CD4-positive, alpha-beta T cell treated with Interleukin-15 for 4 hours (primary cell): Measurements from ENCODE around the gene LPP.

ENCODE experiments used
- DNase-seq: peaks from one replicate; pipeline ENCODE4 v3.0.0-alpha.2; 2020; ENCODE audit warnings: low spot score

The LPP gene

GRCh38 chr3:188248036-188248561 is 94.1 kb downstream of the LPP start:
- no peak for DNase-seq

DNA sequence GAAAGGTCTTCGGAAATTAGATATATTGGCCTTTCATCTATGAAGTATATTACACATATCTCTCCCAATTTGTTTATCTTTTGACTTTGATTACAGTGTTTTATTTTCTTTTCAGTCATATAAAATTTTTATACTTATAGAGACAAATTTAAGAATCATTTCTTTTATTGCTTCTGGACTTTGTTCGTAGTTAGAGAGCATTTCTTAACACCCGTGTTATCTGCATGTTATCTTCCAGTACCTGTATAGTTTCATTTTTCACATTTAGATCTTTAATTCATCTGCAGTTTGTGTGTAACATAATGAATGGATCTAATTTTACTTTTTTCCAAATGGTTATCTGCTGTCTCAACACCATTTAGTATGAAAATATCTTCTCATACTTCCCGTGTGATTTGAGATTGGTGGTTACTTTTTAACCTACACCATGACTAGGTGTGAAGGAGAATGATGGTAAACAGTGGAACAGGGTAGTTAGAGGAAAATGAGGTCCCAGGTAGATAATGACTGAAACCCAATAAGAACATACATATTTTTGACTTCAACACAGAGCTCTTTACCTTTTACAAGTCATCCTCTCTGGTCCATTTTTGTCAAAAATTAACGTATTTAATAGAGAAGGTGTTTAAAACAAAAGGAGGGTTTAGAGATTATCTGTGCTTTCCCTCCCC is 99.3 kb downstream of the LPP start:
- no peak for DNase-seq

GRCh38 chr3:188253800-188254452 is 100.0 kb downstream of the LPP start:
- DNase-seq = no peak

DNA sequence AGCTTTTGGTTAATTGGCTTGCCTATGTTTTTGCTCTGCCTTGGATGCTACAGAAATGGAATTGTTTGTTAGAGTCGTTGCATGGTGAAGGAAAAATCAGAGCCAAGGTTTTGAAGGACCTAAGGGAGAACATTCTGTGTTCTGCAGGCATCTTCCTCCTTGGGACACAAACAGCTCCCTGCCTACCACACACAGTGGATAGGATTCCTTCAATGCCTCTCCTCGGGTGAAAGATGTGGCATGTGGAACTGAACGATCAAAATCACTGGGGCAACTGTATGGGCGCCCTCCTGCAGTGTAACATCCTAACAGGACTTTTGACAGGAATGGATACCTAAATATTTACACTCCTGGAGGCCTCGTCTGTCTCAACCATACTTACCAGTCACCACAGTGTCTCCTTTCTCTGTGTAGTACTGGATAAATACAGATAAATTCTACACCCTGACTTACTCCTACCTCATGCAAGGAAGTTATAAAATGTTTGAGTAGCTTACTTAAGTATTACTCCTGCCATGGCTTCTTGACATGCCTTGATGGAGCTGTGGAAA is 100.6 kb downstream of the LPP start:
- DNase-seq = no peak

DNA sequence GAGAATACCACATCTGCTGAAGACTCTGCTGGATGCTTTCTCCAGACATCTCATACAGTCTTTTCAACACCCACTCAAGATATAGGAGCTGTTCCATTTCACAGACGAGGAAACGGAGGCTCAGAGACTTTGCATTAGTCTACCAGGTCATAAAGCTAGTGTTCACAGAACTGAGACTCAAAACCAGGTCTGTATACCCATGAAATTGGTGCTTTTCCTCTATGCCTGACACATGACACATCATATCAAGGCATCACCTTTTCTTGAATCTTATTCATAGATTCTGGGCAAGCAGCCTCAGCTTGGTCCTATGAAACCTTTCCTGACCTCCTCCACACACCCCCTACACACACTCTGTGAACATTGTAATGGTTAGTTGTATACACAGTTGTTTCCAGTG is 101.2 kb downstream of the LPP start:
- DNase-seq = no peak

DNA sequence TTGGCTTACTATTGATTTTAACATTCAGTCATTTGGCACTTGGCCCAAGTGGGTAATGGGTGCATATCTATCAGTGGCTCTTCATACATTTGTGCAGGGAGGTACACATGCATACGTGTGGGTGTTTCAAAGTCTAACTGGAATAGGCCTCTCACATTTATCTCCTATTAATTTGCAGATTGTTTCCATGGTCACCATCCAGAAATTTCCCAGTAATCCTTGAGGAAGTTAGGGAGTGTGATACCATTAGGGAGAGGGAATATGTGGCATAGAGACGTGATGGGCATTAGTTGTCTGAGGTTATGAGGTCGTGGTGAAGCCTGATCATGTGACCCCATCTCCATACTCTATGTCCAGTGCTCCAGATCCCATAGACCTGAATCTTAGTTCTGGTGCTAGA is 102.8 kb downstream of the LPP start:
- DNase-seq = no peak

DNA sequence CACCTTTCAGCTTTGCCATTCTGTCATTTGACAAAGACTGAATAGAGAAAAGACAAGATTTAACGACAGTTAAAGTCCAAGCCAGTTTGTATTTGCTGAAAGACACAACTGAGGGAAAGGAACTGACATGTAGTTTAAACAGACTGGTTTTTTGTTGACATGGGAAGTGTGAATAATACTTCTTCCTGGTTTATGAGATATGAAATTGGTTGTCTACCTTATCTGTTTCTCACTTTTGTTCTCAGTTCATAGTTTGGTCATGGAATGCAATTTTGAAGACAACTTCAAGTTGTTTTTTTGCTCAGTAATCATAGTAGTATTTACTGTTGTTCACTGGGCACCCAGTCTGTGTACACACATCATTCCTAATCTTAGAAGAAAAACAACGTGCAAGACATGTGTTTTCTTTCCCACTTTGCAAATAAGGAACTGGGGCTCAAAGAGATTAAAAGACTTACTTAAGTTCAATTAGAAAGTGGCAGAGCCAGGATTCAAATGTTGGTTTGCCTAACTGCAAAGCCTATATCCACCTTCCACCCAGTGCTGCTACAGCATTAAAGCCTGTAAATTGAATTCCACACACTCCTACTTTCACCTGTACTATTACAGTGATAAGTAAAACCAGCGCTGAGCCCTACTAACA is 103.5 kb downstream of the LPP start:
- no peak for DNase-seq

DNA sequence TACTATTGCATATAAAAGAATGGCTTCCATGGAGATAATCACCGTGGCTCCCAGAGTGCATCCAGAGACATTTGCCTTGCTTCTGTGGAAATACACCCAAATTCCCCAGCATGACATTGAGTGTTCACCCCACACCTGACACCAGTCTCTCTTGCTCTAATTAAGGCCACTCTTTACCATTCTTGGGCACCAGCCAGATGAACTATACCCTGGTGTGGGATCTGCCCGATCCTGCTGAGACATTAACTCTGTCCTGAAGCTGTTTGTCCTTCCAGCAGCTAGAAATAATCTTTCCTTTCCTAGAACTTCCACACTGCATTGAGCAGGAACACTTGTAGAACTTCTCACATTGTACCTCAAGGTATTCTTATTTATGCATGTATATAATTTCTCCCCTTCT is 105.2 kb downstream of the LPP start:
- no peak for DNase-seq

DNA sequence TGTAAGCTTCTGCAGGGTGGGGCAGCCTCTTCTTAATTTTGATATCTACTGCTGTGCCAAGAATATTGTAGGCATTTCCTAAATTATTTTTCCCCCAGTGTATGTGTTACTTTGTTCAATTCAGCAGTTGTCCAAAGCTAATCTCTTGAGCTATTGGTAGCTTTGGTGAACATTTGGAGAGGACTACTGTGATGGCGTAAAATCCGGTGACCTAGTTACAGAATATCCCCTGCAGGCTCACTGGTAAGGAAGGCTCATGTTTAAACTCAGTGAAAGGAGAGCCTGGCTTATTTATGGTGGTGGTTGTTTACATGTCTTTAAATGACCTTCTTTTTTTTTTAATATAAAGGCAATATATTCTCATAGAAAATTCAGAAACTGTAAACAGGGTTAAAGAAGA is 105.6 kb downstream of the LPP start:
- DNase-seq = no peak

DNA sequence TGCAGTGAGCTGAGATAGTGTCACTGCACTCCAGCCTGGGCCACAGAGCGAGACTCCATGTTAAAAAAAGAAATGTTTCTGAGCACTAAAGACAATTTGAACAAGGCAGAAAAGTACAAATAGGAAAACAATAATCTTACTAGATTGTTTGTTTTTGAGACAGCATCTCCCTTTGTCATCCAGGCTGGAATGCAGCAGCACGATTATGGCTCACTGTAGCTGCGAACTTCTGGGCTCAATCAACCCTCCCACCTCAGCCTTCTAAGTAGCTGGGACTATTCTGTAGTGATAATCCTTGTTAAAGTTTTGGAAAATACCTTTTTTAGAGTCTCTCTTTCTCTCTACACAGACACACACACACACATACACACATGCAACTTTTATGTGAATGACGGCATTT is 107.1 kb downstream of the LPP start:
- no peak for DNase-seq

GRCh38 chr3:188262488-188262887 is 108.5 kb downstream of the LPP start:
- DNase-seq = no peak

DNA sequence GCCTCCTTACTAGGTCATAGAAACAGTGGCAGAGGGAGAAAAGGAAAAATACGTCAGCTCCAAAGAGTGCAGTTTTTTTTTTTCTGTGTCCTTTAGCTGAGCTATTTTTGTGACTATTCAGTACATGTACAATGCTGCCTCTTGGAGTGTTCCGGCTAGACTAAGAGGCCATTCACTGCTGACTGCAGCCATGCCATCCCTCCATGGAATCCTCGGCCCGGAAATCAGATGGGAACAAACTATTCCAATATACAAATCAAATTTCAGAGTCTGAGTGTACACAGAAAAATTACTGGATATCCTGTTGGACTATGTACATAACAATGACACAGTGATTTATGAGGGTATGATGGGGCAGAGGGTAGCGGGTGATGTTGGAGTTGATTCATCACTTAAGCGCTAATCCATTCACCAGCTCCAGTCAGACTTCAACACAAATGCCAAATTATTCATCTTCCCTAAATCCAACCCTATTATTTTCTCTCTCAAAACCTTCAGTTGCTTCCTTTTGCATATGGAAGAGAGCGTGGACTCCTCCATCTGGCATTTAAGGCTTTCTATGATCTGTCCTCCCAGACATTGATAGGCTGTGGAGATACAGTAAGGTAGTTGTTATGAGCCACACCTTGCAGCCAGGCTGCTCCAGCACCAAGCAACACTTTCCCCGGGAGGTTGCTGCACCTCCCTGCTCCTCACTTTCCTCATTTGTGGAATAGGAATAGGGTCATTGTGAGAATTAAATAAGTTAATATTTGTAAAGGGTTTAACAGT is 109.1 kb downstream of the LPP start:
- DNase-seq = no peak

- no peak for DNase-seq
Measured at GRCh38 chr3:188264226-188265207, 110.6 kb downstream of the LPP start.

DNA sequence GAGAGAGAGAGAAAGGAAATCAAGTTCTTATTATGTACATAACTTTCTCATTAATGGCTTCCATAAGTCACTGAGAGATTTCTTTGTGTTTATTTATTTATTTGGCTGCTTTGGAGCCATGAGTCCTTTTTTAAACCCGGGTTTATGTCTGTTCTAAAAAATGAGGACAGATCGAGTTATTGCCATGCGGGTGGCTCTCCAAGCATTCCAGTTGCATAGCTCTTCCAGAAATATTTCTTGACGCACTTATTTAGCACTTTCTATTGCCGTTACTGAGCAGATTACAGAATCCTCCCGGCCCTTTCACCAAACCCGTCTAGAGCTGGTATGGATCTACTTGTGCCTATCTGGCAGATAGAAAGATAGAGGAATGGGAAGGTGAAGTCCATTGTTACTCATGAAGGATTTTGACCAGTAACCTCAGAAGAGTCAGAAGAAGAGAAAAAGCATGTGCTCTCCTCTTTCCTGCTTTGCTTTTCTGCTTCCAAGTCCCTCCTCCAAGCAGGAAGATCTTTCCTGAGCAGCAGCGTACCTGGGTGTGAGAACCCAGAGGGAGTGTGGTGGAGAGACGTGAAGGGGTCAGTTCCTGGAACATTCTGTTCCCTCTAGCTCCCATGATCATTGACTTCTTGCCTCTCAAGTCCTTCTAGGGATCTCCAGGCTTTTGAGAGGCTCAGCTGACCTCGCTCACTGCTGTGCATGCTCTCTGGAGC is 112.8 kb downstream of the LPP start:
- DNase-seq = no peak

DNA sequence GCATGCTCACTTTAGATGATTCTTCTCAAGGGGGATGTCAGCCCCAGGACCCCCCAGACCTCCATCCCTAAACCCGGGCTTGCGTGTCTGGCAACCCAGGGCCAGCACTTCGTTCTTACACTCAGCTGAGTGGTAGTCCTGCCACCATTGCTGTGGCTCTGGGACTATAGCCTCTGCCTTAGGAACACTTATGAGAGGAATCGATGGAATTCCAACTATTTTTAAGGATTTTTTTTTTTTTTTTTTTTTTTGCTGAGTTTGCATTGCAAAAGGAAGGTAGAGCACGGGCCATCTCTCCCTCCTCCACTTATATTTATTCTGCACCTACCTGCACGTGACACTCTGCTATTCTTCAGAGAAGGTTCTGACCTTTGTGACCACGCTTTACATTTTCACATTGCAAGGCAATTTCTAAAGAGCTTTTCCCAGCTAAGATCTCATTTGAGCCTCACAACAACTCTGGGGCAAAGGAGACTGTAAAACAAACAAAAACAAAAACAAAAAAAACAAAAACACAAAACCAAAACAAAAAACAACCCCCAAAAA is 113.9 kb downstream of the LPP start:
- no peak for DNase-seq

GRCh38 chr3:188268336-188268735 is 114.4 kb downstream of the LPP start:
- DNase-seq = no peak

DNA sequence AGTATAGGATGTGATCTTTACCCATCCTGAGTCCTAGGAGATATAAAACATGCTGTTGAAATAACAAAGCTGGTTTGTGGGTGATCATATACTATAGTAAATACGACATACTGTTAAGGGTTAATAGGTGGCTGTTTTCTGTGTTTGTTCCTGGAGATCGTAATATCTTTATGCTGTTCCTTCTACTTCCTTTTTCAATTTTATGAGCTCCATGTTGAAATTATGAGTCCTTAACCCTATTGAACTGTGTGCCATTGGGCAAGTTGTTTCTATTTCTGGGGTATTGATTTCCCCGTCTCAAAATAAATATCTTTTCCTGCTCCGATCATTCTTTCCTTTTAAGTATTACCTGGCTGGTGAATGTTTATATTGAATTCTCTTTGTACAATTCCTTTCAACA is 115.1 kb downstream of the LPP start:
- DNase-seq = no peak

DNA sequence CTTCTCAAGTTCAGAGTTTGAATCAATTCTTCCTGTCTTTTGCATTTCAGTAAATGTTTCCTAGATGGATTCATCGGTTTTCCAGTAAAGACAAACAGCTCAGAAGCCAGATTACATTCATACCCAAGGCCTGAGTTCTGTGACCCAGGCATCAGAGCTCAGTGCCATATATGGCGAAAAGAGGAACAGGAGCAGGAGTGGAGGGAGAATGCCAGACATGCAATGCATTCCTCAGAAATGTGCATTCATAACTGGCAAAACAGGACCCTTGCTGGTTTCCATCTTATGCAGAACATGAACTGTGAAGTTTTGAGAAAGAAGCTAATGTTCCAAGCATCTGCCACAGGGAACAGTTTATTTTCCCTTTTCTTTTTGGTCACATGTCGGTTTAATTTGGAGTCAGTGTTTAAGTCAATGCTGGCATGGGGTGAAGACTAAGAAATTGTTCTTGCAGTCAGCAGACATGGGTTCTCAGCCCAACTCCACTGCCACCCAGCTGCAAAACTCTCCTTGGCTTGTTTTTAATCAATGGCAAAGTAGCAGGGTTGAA is 116.5 kb downstream of the LPP start:
- DNase-seq = no peak

DNA sequence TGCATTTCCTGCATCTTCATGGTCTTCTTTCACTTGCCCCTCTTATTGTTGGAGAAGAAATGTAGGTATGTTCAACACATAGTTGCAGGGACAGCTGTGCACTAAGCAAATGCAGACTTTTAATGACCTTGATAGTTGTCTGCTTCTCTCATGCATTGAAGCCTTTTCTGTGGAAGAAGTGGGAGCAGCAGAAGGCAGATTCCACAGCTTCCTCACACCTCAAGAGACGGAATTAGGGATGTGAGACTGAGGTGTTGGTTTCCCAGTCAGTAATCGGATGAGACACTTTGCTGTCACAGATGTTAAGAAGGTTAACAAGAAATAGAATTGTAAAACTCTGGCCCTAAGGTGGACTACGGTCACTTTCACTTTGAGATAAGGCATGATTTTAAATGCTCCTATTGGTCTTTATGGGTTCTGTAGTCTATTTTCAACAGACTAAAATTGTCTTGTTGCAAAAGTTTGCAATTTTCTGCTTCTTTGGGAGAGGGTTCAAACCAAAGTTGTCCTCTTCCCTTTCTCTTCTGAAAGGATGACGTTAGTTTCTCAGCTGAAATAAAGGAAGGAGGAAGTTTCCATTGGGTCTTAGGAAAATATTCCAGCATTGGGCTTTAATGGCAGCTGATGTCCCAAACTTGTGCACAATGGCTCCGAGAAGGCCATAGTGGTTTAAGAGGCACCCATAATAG is 117.4 kb downstream of the LPP start:
- no peak for DNase-seq
